Coronary artery (tissue), 2 donors: Measurements from ENCODE around the gene STAM.

Experiments used
- DNase-seq: peaks from one replicate; pipeline ENCODE4 v3.0.0-alpha.2; 2017; ENCODE audit warnings: low spot score
- H3K27ac ChIP-seq, 2 donors: fragments of 200-600 bp; sonication (generic); one replicate each; pipeline ENCODE4 v1.5.1; 2016 to 2019
- H3K4me3 ChIP-seq: fragments of 200-600 bp; sonication (generic); 2 replicates; pipeline ENCODE4 v1.5.1; 2016; ENCODE audit warnings: mild to moderate bottlenecking, moderate library complexity
- TF ChIP-seq, protein P1 (sequence below): fragments of 200-600 bp; sonication (generic); IDR thresholded peaks from one replicate; pipeline ENCODE4 v1.5.1; 2019; ENCODE audit warnings: antibody characterized with exemption

Gene STAM

DNA sequence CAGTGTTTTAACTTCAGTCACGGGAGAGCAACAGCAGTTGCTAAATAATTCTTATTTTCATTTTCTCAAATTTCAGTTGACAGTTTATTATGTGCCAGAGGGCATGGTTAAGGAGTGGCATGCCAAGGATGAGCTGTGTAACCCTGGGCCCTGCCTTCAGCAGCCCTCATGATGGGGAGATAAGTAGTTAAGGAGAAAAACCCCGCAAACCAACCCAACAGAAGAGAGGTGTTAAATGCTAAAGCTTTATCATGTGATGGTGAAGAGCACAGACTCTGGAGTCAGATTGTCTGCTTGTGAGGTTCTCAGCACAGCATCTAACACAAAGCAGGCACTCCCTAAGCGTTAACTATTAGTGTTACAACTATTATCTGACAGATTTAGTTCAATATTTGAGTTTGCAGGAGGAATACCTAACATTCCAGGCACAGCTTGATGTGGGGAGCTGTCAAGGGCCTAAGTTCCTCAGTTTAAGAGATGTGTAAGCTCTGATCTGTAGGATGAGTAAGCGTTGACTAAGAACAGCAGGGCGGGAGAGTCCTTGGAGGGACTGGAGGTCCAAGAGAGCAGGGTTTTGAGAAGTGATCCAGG lies 29.6 kb downstream of the STAM start:
- DNase-seq, result no peak
- Histone ChIP-seq H3K27ac (no peak overlapping the region), H3K4me3 (no peak overlapping the region)
- TF ChIP-seq, protein P1, sequence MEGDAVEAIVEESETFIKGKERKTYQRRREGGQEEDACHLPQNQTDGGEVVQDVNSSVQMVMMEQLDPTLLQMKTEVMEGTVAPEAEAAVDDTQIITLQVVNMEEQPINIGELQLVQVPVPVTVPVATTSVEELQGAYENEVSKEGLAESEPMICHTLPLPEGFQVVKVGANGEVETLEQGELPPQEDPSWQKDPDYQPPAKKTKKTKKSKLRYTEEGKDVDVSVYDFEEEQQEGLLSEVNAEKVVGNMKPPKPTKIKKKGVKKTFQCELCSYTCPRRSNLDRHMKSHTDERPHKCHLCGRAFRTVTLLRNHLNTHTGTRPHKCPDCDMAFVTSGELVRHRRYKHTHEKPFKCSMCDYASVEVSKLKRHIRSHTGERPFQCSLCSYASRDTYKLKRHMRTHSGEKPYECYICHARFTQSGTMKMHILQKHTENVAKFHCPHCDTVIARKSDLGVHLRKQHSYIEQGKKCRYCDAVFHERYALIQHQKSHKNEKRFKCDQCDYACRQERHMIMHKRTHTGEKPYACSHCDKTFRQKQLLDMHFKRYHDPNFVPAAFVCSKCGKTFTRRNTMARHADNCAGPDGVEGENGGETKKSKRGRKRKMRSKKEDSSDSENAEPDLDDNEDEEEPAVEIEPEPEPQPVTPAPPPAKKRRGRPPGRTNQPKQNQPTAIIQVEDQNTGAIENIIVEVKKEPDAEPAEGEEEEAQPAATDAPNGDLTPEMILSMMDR, result no peak

DNA sequence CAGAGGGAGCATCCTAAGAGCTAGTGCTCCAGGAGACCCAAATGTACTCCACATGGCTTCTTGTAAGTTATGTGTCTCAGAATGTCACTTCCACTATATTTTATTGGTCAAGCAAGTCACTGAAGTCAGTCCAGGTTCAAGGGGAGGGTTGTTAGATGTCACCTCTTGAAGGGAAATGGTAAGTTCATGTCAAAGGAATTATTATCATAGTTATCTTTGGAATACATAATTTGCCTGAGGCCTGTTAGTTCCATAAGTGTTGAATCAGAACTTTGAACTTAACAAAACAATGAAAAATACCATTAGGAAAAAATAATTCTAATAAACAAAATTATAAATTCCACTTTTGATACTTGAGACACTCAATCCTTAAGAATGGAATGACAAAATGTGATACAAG lies 30.6 kb downstream of the STAM start:
- H3K27ac ChIP-seq, result no peak overlapping the region
- no peak overlapping the region for H3K4me3 ChIP-seq
- TF ChIP-seq, protein P1, result no peak
- no peak for DNase-seq

DNA sequence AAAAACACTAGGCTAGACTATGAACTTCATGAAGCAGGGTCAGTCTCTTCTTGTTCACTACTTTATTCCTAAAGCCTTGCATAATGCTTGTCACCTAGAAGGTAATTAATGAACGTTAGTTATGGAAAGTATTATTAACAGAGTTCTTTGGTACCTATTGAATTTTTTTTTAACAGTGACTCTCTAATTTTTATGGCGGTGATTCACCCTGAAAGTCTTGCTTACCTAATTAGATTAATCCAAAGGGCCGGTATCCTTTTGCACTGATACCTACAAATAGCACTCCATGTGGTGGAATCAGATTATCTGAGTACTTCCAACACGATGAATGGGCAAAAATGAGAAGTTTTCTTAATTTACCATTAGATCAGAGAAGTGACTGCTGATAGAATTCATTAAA lies 31.7 kb downstream of the STAM start:
- DNase-seq, result no peak
- TF ChIP-seq, protein P1, result no peak
- H3K4me3 ChIP-seq, result no peak overlapping the region
- H3K27ac ChIP-seq, result no peak overlapping the region

DNA sequence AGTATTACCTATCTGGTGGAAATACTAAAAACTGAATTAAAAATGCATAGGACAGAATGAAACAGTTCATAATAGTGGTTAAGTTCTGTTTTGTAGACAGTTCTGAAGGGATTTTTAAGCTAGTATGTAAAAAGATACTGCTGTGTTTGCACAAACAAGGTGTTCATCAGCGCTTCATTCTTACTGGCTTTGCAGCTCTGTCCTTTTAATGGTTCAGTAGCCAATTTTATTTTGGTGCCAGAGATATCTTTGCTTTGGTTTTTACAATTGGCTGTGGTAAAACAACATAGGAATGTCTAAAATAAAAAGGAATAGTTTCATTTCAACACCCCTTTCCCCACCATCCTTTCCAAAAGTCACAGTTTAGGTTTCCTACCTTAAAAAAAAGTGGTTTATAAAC lies 33.0 kb downstream of the STAM start:
- H3K4me3 ChIP-seq, result no peak overlapping the region
- H3K27ac ChIP-seq, result no peak overlapping the region
- no peak for DNase-seq
- TF ChIP-seq, protein P1, result no peak

DNA sequence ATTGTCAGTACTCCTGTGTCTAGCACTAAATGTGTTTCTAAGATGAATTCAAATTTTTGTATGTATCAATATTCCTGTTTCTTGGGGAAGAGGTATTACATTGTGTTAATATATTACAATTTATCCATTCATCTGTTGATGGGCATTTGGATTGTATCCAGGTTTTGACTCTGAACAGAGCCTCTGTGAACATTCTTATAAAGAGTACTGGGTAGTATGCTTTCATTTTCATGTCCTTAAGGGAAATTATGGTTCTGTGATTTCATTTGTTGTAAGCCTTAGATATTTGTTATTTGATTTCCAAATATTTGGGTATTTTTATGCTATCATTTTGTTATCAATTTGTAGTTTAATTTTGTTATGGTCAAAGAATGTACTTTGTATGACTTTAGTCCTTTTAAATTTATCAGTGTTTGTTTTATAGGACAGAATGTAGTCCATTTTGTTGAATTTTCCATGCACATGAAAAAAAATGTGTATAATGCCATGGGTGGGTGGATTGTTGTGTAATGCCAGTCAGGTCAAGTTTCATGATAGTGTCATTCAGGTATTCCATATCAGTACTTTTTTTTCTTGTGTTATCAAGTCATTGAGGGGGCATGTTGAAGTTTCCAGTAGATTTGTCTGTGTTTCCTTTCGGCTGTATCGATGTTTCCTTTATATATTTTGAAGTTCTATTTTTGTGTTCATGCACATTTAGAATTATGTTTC lies 38.4 kb downstream of the STAM start:
- TF ChIP-seq, protein P1, result no peak
- no peak overlapping the region for H3K27ac ChIP-seq
- DNase-seq, result no peak
- no peak overlapping the region for H3K4me3 ChIP-seq

DNA sequence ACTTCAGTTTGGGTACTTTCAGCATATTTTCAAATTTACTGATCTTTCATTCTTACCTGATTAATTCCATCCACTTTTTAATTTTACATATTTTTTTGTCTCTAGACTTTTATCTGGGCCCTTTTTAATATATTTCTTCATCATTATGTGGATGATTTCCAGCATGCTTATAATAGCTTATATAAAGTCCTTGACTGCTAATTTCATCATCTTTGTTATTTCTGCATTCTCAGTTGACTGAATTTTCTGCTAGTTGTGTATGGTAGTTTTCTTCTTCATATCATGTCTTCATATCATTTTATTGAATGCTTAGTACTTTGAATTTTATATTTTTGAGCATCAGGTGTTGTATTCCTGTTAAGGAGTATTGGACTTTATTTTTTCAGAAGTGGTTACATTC lies 39.6 kb downstream of the STAM start:
- no peak overlapping the region for H3K27ac ChIP-seq
- no peak for DNase-seq
- no peak overlapping the region for H3K4me3 ChIP-seq
- TF ChIP-seq, protein P1, result no peak

DNA sequence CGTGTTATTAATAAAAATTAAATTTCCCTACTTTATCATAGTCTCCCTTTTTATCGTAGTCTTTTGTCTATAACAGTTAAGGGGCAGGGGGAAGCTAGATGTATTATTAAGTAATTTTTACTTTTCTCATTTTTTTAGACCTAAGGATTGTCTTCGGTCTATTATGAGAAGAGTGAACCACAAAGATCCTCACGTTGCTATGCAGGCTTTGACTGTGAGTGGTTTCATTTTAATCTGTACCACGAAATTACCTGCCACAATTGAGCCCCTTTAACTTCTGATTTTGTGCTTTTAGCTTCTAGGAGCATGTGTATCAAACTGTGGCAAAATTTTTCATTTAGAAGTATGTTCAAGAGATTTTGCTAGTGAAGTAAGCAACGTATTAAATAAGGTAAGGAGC lies 40.6 kb downstream of the STAM start:
- TF ChIP-seq, protein P1, result no peak
- DNase-seq, result no peak

More for the DNA sequence above, 40.6 kb downstream of the STAM start:
- no peak overlapping the region for H3K4me3 ChIP-seq
- no peak overlapping the region for H3K27ac ChIP-seq
